Loucy (cell line): Measurements from ENCODE around the gene ACAD11.

ENCODE experiments used
- CTCF ChIP-seq: fragments of 200-600 bp; sonication (generic); conservative IDR thresholded peaks from 2 replicates; pipeline ENCODE4 v1.5.1; 2014; ENCODE audit warnings: mild to moderate bottlenecking, antibody characterized with exemption, low read length
- EZH2phosphoT487 ChIP-seq: fragments of 200-600 bp; IDR thresholded peaks from 2 replicates; pipeline ENCODE4 v1.6.1; 2018; ENCODE audit warnings: antibody characterized with exemption, mild to moderate bottlenecking, moderate library complexity, borderline replicate concordance

GRCh38 chr3:132652640-132653270 is 6.9 kb downstream of the ACAD11 start:
- no peak for TF ChIP-seq CTCF
- no peak for TF ChIP-seq EZH2phosphoT487
